GM12878 (cell line): ENCODE data around the gene KPNA1. TPM values are rescaled to one million over a fixed set of nuclear protein-coding genes. Genes with fewer than 3 reads are reported as not detected.
A peak's percentile ranks its signal among the peaks of the same experiment; 100 is the strongest.
"Not testable (repeated sequence)": the region's sequence is repeated elsewhere in the genome, so short reads cannot be mapped to it uniquely, and the experiment has no call there.

Source experiments
- ATAC-seq: fragments of 200-7000 bp; cut with Tn5 transposase; 3 replicates; pipeline ENCODE4 v1.9.1; 2020; ENCODE audit warnings: mild to moderate bottlenecking, moderate library complexity
- BruUV-seq: library from RNA; stranded (reverse); fragments of 400-500 nt; replicated peaks from 2 replicates; lab custom pipeline; 2021; lab: Mats Ljungman, UMichigan
- CTCF ChIA-PET: fragments of 300-600 bp; sonication (Branson Sonifier 250); formaldehyde crosslinking; extraction: SDS; loops from one replicate; lab custom pipeline; 2021; ENCODE audit warnings: inconsistent platforms; lab: Yijun Ruan, JAX
- POLR2A ChIA-PET: fragments of 350-600 bp; formaldehyde crosslinking; extraction: SDS; loops from one replicate; lab custom pipeline; 2021; ENCODE audit warnings: inconsistent platforms; lab: Charles Lee
- RAD21 ChIA-PET: fragments of 300-600 bp; sonication (Branson Sonifier 250); formaldehyde crosslinking; loops from one replicate; lab custom pipeline; 2023; ENCODE audit warnings: antibody characterized with exemption; ENCODE audit not compliant: unreplicated experiment; lab: Charles Lee
- SMC1A ChIA-PET: fragments of 300-600 bp; sonication (Branson Sonifier 250); formaldehyde crosslinking; loops from one replicate; lab custom pipeline; 2023; ENCODE audit not compliant: unreplicated experiment, uncharacterized antibody; lab: Charles Lee
- DNase-seq: peaks from one replicate; pipeline ENCODE4 v3.0.0-alpha.2; 2011; ENCODE audit warnings: low read depth, low spot score
- FAIRE-seq: peaks from 3 replicates; lab custom pipeline; 2011; peaks lifted over from hg19 to GRCh38; lab: Jason Lieb, UNC
- H2AFZ ChIP-seq: 2 replicates; pipeline ENCODE4 v1.6.0; 2011; ENCODE audit warnings: low read depth, low read length, control low read depth; ENCODE audit not compliant: control insufficient read depth
- H3K27ac ChIP-seq: 2 replicates; pipeline ENCODE4 v1.5.1; 2011; ENCODE audit warnings: control low read depth; ENCODE audit not compliant: control insufficient read depth, insufficient read depth
- H3K27me3 ChIP-seq, 2 experiments: replicated peaks in 1 of 2; 2 replicates each; pipeline versions ENCODE4 v1.6.0 to v1.6.1; 2011; ENCODE audit warnings: low read length in 1 of 2; ENCODE audit not compliant: control insufficient read depth in 2 of 2, insufficient read depth in 2 of 2
- H3K36me3 ChIP-seq, 2 experiments: 2 replicates each; pipeline ENCODE4 v1.5.1; 2011; ENCODE audit warnings: low read length in 1 of 2; ENCODE audit not compliant: control insufficient read depth in 2 of 2, insufficient read depth in 2 of 2
- H3K4me1 ChIP-seq: 2 replicates; pipeline ENCODE4 v1.6.1; 2011; ENCODE audit warnings: mild to moderate bottlenecking, low read length, moderate library complexity, mixed read lengths; ENCODE audit not compliant: control insufficient read depth, insufficient read depth
- H3K4me2 ChIP-seq: 2 replicates; pipeline ENCODE4 v1.6.0; 2011; ENCODE audit warnings: control low read depth; ENCODE audit not compliant: control insufficient read depth, insufficient read depth
- H3K4me3 ChIP-seq: fragments of 200-600 bp; sonication (generic); 2 replicates; pipeline ENCODE4 v1.5.1; 2016
- H3K79me2 ChIP-seq: 2 replicates; pipeline ENCODE4 v1.6.0; 2011; ENCODE audit warnings: low read length; ENCODE audit not compliant: control insufficient read depth, insufficient read depth
- H3K9ac ChIP-seq: 2 replicates; pipeline ENCODE4 v1.8.0; 2011; ENCODE audit warnings: low read length, control low read depth, mixed read lengths; ENCODE audit not compliant: control insufficient read depth, insufficient read depth
- H3K9me3 ChIP-seq: replicated peaks from 3 replicates; pipeline ENCODE4 v1.5.1; 2011; ENCODE audit warnings: mild to moderate bottlenecking, low read length; ENCODE audit not compliant: control insufficient read depth, insufficient read depth
- H4K20me1 ChIP-seq: 2 replicates; pipeline ENCODE4 v1.6.0; 2011; ENCODE audit not compliant: control insufficient read depth, insufficient read depth
- CEBPZ ChIP-seq: fragments of 150-350 bp; IDR thresholded peaks from 2 replicates; pipeline ENCODE4 v1.6.1; 2016; ENCODE audit warnings: low read depth, low read length
- CHD1 ChIP-seq: IDR thresholded peaks from 2 replicates; pipeline ENCODE4 v1.6.1; 2012; ENCODE audit warnings: low read depth, low read length, improper control_type of control experiment
- EED ChIP-seq: sonication (generic); IDR thresholded peaks from 2 replicates; pipeline ENCODE4 v1.6.1; 2016; ENCODE audit warnings: antibody characterized with exemption, low read depth
- HSF1 ChIP-seq: fragments of 150-350 bp; IDR thresholded peaks from 2 replicates; pipeline ENCODE4 v1.6.1; 2014; ENCODE audit warnings: mild to moderate bottlenecking, low read depth, low read length
- JUNB ChIP-seq: IDR thresholded peaks from 2 replicates; pipeline ENCODE4 v1.6.1; 2016; ENCODE audit warnings: antibody characterized with exemption, mild to moderate bottlenecking
- MTA3 ChIP-seq: IDR thresholded peaks from 2 replicates; pipeline ENCODE4 v1.6.1; 2012; ENCODE audit warnings: low read length, inconsistent platforms, borderline replicate concordance
- STAT3 ChIP-seq: IDR thresholded peaks from 2 replicates; pipeline ENCODE4 v1.6.1; 2011; ENCODE audit warnings: low read depth, low read length, improper control_type of control experiment
- WRNIP1 ChIP-seq: IDR thresholded peaks from 2 replicates; pipeline ENCODE4 v1.6.1; 2011; ENCODE audit warnings: low read depth, low read length, improper control_type of control experiment, borderline replicate concordance
- WGBS: methylation state at CpG from one replicate; pipeline ENCODE4 v1.1.6; 2016; ENCODE audit warnings: low lambda C conversion rate; ENCODE audit not compliant: insufficient replicate concordance, insufficient coverage; ENCODE audit errors: missing lambda C conversion rate; 5-methylcytosine and 5-hydroxymethylcytosine counted together
- in situ Hi-C: fragments of 300-500 bp; cut with MboI; formaldehyde crosslinking; loops from 9 replicates; pipeline ENCODE4 v1.14.3; 2018; ENCODE audit warnings: mixed read lengths
- intact Hi-C: fragments of 100-400 bp; cut with micrococcal nuclease; formaldehyde crosslinking; loops from one replicate; pipeline ENCODE4 v1.14.2; 2022; ENCODE audit not compliant: unreplicated experiment
- polyA plus RNA-seq, 11 experiments: library from polyadenylated mRNA; depleted of rRNA in 4 of 11; unstranded in 6 of 11; stranded (reverse) in 5 of 11; fragments of >200 nt; fragmentation: Nextera tagmentation in 4 of 11; fragmentation: Illumina TruSeq in 1 of 11; extraction: Ambion mirVana in 4 of 11; extraction: Trizol in 1 of 11; gene quantifications; 1 replicate in 1 of 11; 2 replicates in 10 of 11; pipeline versions ENCODE4 v1.2.1 to v1.2.3, GENCODE V29; 2011 to 2016; ENCODE audit warnings: inconsistent platforms in 2 of 11, missing spikeins in 2 of 11, low read depth in 1 of 11
- total RNA-seq, 4 experiments: library from RNA; depleted of rRNA in 3 of 4; stranded (reverse); fragments of >200 nt in 3 of 4; fragmentation: Illumina TruSeq in 1 of 4; extraction: Trizol in 1 of 4; gene quantifications; 2 replicates each; pipeline versions ENCODE4 v1.2.1 to v1.2.3, GENCODE V29; 2013 to 2021

Gene KPNA1
- total and polyA plus RNA-seq, 10 of the 15 experiments (the other 5 are each of a cell fraction or from before 2014, with no cell fraction given) = 8.5 to 52.7 (median 41.0) TPM

- DNase-seq, FAIRE-seq: not testable (repeated sequence)
- RAD21 ChIA-PET = interaction anchor here (0.6 to 1.1 kb wide), 3 partner anchors 14 to 65 kb away, joined by 3 read pairs; partner anchors contain the start of gene KPNA1
Observed at GRCh38 chr3:122500964-122501363, 13.8 kb downstream of the KPNA1 start.

GRCh38 chr3:122498152-122498551 lies 16.6 kb downstream of the KPNA1 start:
- peak overlapping the region; percentile 4; the same call in 1 of the 2 replicates for H3K4me2 ChIP-seq
- H3K36me3 ChIP-seq = peaks cover 0 to 10% of the 10 kb centered on the region in 2 experiments; a peak in 1 of 4 replicates
- no peak for FAIRE-seq
- SMC1A ChIA-PET = interaction anchor here (0.9 to 5.2 kb wide), 5 partner anchors 12 to 34 kb away, joined by 3 to 27 read pairs (median 5); partner anchors contain the start of gene KPNA1
- peak overlapping the region; percentile 64; the same call in 1 of the 2 replicates for H3K27ac ChIP-seq
- ATAC-seq = peak; percentile 11; the same call in 2 of the 3 replicates
- RAD21 ChIA-PET = interaction anchor here (1.1 kb wide), 1 partner anchor 11 kb away, joined by 6 read pairs; no protein-coding TSS in a partner anchor
- H3K4me3 ChIP-seq = no peak overlapping the region
- no peak for DNase-seq
- 4% methylated on average over 1 of the region's 1 CpG for WGBS
- H3K79me2 ChIP-seq = peaks cover 35% of the 10 kb centered on the region
- H3K4me1 ChIP-seq = peaks cover 14% of the 10 kb centered on the region
- no TSS peak for BruUV-seq
- no peaks in the 10 kb centered on the region; the same call in 1 of the 2 replicates for H4K20me1 ChIP-seq
- H3K9me3 ChIP-seq = no peaks in the 10 kb centered on the region
- POLR2A ChIA-PET = interaction anchor here (1.1 to 1.3 kb wide), 3 partner anchors 10 to 15 kb away, joined by 3 to 6 read pairs (median 3); no protein-coding TSS in a partner anchor
- in situ Hi-C loops (no loop called here), intact Hi-C loops (no loop called here)
- CTCF ChIA-PET = interaction anchor here (0.6 to 2.5 kb wide), 3 partner anchors 10 to 13 kb away, joined by 3 to 11 read pairs (median 5); no protein-coding TSS in a partner anchor
- H2AFZ ChIP-seq = no peak overlapping the region
- H3K9ac ChIP-seq = no peak overlapping the region
- H3K27me3 ChIP-seq = no peaks in the 10 kb centered on the region
- TF ChIP-seq HSF1 (no peak), CHD1 (no peak), WRNIP1 (no peak), JUNB (no peak), CEBPZ (no peak), STAT3 (no peak), MTA3 (no peak), EED (no peak)

More at GRCh38 chr3:122500964-122501363, 13.8 kb downstream of the KPNA1 start:
- in situ Hi-C loops, H3K27ac ChIP-seq, H4K20me1 ChIP-seq, BruUV-seq, H3K4me3 ChIP-seq, H3K9ac ChIP-seq, H3K36me3 ChIP-seq, H3K27me3 ChIP-seq, intact Hi-C loops, ATAC-seq, H3K4me2 ChIP-seq, H2AFZ ChIP-seq, H3K9me3 ChIP-seq: not testable (repeated sequence)
- 92% methylated on average over 6 of the region's 6 CpGs for WGBS
- POLR2A ChIA-PET = interaction anchor here (0.7 to 1.4 kb wide), 6 partner anchors 10 to 430 kb away, joined by 3 to 5 read pairs (median 3); partner anchors contain the start of gene KPNA1
- Histone ChIP-seq H3K4me1 (peaks cover 14% of the 10 kb centered on the region), H3K79me2 (peaks cover 62% of the 10 kb centered on the region)
- SMC1A ChIA-PET = interaction anchor here (0.7 to 5.2 kb wide), 5 partner anchors 9 to 85 kb away, joined by 3 to 27 read pairs (median 3); partner anchors contain the start of gene WDR5B
- CTCF ChIA-PET = interaction anchor here (1.3 to 3.2 kb wide), 2 partner anchors 10 to 196 kb away, joined by 4 to 13 read pairs; no protein-coding TSS in a partner anchor
